Measurements from ENCODE around the gene VEGFA. TPM values are rescaled to one million over a fixed set of nuclear protein-coding genes. Genes with fewer than 3 reads are reported as not detected.

The VEGFA gene
- polyA plus RNA-seq, 1 donor from 2014 or later, result 7.3 TPM

- no peaks in the 10 kb centered on the region for H3K79me2 ChIP-seq (replicated peaks; ENCODE audit: insufficient read depth, low read length)
- H3K9me3 ChIP-seq (ENCODE audit: low read length), result no peaks in the 10 kb centered on the region
- no peak overlapping the region for H3K4me3 ChIP-seq (ENCODE audit: low read length)
- H3K9ac ChIP-seq (ENCODE audit: low read length), result no peak overlapping the region
- H3K9me2 ChIP-seq (ENCODE audit: insufficient read depth, low read length), result no peaks in the 10 kb centered on the region
- H2AFZ ChIP-seq (ENCODE audit: low read depth, low read length), result no peak overlapping the region
- no peak overlapping the region for H3K27ac ChIP-seq (ENCODE audit: low read length)
- H3K4me2 ChIP-seq (ENCODE audit: low read length), result no peak overlapping the region
- no peaks in the 10 kb centered on the region for H4K20me1 ChIP-seq (ENCODE audit: insufficient read depth)
- TF ChIP-seq SMC3 (conservative IDR thresholded peaks at IDR 0.05; ENCODE audit: poor library complexity) (no peak), EZH2 (IDR thresholded peaks at IDR 0.05; ENCODE audit: borderline replicate concordance, insufficient read depth, low read length, poor library complexity, severe bottlenecking) (no peak), MXI1 (conservative IDR thresholded peaks at IDR 0.05; ENCODE audit: poor library complexity, severe bottlenecking) (no peak), TAF1 (IDR thresholded peaks at IDR 0.05; ENCODE audit: low read depth) (no peak), POLR2AphosphoS5 (IDR thresholded peaks at IDR 0.05) (no peak), RAD21 (conservative IDR thresholded peaks at IDR 0.05) (no peak), EP300 (conservative IDR thresholded peaks at IDR 0.05; ENCODE audit: poor library complexity, severe bottlenecking) (no peak)
- TF ChIP-seq, protein P1, sequence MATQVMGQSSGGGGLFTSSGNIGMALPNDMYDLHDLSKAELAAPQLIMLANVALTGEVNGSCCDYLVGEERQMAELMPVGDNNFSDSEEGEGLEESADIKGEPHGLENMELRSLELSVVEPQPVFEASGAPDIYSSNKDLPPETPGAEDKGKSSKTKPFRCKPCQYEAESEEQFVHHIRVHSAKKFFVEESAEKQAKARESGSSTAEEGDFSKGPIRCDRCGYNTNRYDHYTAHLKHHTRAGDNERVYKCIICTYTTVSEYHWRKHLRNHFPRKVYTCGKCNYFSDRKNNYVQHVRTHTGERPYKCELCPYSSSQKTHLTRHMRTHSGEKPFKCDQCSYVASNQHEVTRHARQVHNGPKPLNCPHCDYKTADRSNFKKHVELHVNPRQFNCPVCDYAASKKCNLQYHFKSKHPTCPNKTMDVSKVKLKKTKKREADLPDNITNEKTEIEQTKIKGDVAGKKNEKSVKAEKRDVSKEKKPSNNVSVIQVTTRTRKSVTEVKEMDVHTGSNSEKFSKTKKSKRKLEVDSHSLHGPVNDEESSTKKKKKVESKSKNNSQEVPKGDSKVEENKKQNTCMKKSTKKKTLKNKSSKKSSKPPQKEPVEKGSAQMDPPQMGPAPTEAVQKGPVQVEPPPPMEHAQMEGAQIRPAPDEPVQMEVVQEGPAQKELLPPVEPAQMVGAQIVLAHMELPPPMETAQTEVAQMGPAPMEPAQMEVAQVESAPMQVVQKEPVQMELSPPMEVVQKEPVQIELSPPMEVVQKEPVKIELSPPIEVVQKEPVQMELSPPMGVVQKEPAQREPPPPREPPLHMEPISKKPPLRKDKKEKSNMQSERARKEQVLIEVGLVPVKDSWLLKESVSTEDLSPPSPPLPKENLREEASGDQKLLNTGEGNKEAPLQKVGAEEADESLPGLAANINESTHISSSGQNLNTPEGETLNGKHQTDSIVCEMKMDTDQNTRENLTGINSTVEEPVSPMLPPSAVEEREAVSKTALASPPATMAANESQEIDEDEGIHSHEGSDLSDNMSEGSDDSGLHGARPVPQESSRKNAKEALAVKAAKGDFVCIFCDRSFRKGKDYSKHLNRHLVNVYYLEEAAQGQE (IDR thresholded peaks at IDR 0.05; ENCODE audit: borderline replicate concordance), result no peak
- TF ChIP-seq, protein P2, sequence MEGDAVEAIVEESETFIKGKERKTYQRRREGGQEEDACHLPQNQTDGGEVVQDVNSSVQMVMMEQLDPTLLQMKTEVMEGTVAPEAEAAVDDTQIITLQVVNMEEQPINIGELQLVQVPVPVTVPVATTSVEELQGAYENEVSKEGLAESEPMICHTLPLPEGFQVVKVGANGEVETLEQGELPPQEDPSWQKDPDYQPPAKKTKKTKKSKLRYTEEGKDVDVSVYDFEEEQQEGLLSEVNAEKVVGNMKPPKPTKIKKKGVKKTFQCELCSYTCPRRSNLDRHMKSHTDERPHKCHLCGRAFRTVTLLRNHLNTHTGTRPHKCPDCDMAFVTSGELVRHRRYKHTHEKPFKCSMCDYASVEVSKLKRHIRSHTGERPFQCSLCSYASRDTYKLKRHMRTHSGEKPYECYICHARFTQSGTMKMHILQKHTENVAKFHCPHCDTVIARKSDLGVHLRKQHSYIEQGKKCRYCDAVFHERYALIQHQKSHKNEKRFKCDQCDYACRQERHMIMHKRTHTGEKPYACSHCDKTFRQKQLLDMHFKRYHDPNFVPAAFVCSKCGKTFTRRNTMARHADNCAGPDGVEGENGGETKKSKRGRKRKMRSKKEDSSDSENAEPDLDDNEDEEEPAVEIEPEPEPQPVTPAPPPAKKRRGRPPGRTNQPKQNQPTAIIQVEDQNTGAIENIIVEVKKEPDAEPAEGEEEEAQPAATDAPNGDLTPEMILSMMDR (IDR thresholded peaks at IDR 0.05; ENCODE audit: poor library complexity, severe bottlenecking), result no peak
- H3K36me3 ChIP-seq (ENCODE audit: insufficient read depth, low read length), result no peaks in the 10 kb centered on the region
- H3K27me3 ChIP-seq (ENCODE audit: insufficient read depth, low read depth, low read length), result no peaks in the 10 kb centered on the region
- no peaks in the 10 kb centered on the region for H3F3A ChIP-seq (ENCODE audit: insufficient read depth, low read length, poor library complexity, severe bottlenecking)
Measured at GRCh38 chr6:43809417-43810305, 39.6 kb downstream of the VEGFA start.

DNA sequence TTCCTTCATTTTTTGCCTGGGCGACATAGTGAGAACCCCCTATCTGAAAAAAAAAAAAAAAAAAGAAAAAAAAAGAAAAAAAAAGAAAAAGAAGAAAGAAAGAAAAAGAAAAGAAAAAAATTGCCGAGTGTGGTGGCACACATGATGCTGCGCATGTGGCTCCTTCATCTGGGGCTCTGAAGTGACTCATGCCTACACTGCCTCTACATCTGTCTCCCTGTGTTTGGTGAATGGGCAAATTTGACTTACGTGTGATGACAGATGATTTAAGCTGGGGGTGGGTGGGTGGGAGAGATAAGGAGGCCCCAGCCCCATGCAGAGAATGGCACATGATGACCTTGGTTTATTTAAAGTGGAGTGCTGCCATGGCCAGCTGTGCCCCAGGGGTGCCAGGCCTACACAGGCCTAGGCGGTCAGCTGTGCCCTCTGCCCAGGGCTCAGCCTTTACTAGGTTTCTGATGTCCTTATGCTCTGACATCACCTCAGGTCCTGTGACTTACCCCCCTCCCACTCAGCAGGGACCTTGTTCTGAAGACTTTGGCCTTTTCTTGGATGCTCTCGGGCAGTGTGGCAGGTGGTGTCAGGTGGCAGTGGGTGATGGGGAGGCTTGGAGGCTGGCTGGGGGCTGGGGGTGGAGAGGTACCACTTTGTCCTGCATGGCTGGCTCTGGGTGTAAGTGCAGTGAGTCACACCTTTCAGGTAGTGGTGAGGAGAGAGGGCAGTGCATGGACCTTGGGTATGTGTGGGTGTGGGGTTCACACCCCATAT, 41.1 kb downstream of the VEGFA start:
- no peak overlapping the region for H3K27ac ChIP-seq (ENCODE audit: low read length)
- no peak overlapping the region for H2AFZ ChIP-seq (ENCODE audit: low read depth, low read length)
- H4K20me1 ChIP-seq (ENCODE audit: insufficient read depth), result no peaks in the 10 kb centered on the region
- no peaks in the 10 kb centered on the region for H3K9me2 ChIP-seq (ENCODE audit: insufficient read depth, low read length)
- TF ChIP-seq EP300 (conservative IDR thresholded peaks at IDR 0.05; ENCODE audit: poor library complexity, severe bottlenecking) (no peak), SMC3 (conservative IDR thresholded peaks at IDR 0.05; ENCODE audit: poor library complexity) (no peak), MXI1 (conservative IDR thresholded peaks at IDR 0.05; ENCODE audit: poor library complexity, severe bottlenecking) (no peak), EZH2 (IDR thresholded peaks at IDR 0.05; ENCODE audit: borderline replicate concordance, insufficient read depth, low read length, poor library complexity, severe bottlenecking) (no peak), POLR2AphosphoS5 (IDR thresholded peaks at IDR 0.05) (no peak), RAD21 (conservative IDR thresholded peaks at IDR 0.05) (no peak), TAF1 (IDR thresholded peaks at IDR 0.05; ENCODE audit: low read depth) (no peak)
- TF ChIP-seq, protein P1 (IDR thresholded peaks at IDR 0.05; ENCODE audit: borderline replicate concordance), result no peak
- TF ChIP-seq, protein P2 (IDR thresholded peaks at IDR 0.05; ENCODE audit: poor library complexity, severe bottlenecking), result no peak
- no peak overlapping the region for H3K4me2 ChIP-seq (ENCODE audit: low read length)
- H3K36me3 ChIP-seq (ENCODE audit: insufficient read depth, low read length), result no peaks in the 10 kb centered on the region
- no peaks in the 10 kb centered on the region for H3K27me3 ChIP-seq (ENCODE audit: insufficient read depth, low read depth, low read length)
- H3K79me2 ChIP-seq (replicated peaks; ENCODE audit: insufficient read depth, low read length), result no peaks in the 10 kb centered on the region
- no peaks in the 10 kb centered on the region for H3K9me3 ChIP-seq (ENCODE audit: low read length)
- H3K9ac ChIP-seq (ENCODE audit: low read length), result no peak overlapping the region
- H3K4me3 ChIP-seq (ENCODE audit: low read length), result no peak overlapping the region
- H3F3A ChIP-seq (ENCODE audit: insufficient read depth, low read length, poor library complexity, severe bottlenecking), result no peaks in the 10 kb centered on the region

Data from neural cell (in vitro differentiated cells).